GM12892 (cell line): ENCODE measurements around the gene STOX1.

Experiments
- POLR2A ChIP-seq: IDR thresholded peaks from 2 replicates; pipeline ENCODE4 v1.6.1; 2011; ENCODE audit warnings: low read depth, low read length, control low read depth
- POLR2AphosphoS5 ChIP-seq: IDR thresholded peaks from 2 replicates; pipeline ENCODE4 v1.6.1; 2011; ENCODE audit warnings: low read depth, low read length, control low read depth
- TAF1 ChIP-seq: IDR thresholded peaks from 2 replicates; pipeline ENCODE4 v1.6.1; 2011; ENCODE audit warnings: low read depth, mild to moderate bottlenecking, control low read depth, low read length, borderline replicate concordance

DNA sequence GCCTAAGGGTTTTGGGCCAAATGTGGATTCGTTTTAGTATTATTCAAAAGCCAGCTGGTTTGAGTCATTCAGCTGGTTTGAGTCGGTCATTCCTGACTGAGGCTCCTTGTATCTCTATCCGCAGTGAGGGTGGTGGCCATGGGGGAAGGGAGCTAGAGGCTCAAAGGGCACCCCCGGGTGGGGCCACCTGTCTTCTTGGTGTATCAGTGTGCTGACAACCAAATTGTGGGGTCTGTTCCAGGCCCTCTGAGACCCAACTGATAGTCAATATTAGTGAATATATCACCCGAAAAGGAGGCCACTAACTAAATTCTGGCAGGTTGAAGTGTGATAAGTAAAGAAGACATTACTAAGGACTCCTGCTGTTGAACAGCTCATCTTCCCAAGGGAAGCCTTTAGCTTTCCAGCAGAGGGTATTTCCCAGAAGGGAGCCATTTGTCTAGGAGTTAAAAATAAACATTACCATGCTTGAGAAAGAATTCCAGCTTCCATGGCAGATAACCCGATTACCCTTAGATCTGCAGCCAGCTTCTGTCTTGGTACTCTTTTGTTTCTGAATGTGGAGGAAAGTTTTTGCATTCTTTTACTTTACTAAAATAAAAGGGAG is 43.9 kb downstream of the STOX1 start:
- TF ChIP-seq POLR2A (no peak), POLR2AphosphoS5 (no peak), TAF1 (no peak)
